HG02588 (cell line): ENCODE data around the gene COL6A2.

Experiments used
- ATAC-seq: cut with Tn5 transposase; IDR thresholded peaks from one replicate; pipeline ENCODE4 v1.9.1; 2021; ENCODE audit warnings: mild to moderate bottlenecking, moderate library complexity; ENCODE audit not compliant: unreplicated experiment

The COL6A2 gene

DNA sequence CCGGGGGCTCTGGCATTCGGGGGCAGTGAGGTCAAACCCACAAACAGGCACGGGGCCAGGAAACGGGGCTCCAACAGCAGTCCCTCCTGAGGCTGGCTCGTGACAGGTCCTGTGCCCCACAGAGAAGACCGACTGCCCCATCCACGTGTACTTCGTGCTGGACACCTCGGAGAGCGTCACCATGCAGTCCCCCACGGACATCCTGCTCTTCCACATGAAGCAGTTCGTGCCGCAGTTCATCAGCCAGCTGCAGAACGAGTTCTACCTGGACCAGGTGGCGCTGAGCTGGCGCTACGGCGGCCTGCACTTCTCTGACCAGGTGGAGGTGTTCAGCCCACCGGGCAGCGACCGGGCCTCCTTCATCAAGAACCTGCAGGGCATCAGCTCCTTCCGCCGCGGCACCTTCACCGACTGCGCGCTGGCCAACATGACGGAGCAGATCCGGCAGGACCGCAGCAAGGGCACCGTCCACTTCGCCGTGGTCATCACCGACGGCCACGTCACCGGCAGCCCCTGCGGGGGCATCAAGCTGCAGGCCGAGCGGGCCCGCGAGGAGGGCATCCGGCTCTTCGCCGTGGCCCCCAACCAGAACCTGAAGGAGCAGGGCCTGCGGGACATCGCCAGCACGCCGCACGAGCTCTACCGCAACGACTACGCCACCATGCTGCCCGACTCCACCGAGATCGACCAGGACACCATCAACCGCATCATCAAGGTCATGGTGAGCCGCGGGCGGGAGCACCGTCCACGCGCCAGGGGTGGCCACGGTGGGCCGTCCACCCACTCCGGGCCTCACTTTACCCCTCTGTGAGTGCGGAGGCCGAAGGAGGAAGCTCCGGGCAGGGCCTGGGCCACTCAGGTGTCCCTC, 14.2 kb downstream of the COL6A2 start:
- ATAC-seq: no peak

DNA sequence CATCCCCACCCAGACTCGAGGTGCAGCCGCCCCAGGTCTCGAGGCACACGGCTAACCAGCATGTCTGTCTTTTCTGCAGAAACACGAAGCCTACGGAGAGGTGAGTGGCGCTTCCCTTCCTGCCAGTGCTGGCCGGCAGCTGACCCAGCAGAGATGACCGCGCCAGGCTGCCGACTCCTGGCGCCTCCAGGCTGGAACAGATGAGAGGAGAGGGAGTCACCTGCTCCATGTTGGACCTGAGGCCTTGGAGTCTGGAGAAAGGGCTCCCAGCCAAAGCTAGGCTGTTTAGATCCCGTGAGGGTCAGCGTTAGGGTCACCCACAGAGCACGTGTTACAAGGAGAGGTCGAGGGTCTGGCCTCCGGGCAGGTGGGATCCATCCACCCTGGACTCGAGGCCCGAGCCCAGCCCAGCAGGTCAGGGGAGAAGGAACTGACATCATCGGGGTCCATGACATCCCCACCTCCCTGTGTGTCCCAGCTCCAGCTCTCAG, 14.9 kb downstream of the COL6A2 start:
- ATAC-seq: no peak

DNA sequence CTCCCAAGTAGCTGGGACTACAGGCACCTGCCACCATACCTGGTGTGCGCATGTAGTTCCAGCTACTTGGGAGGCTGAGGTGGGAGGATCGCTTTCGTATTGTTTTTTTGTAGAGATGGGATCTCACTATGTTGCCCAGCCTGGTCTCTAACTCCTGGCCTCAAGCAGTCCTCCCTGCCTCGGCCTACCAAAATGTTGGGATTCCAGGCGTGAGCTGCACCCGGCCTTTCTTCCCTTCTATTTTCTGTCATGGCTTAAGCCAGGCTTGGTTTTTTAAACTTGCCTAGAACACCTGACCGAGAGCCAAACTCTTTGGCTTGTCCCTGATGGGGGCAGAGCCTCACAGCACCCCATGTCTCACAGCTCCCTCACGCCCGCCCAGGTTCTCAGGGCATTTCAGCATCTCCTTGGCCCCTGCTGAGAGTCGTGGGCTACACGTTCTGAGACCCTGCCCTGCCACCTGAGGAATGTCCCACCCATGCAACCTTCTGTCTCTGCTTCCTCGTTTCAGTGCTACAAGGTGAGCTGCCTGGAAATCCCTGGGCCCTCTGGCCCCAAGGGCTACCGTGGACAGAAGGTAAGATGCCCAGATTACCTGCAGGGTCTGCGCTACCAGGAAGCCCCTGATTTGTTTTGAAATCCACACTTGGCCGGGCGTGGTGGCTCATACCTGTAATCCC, 15.7 kb downstream of the COL6A2 start:
- no peak for ATAC-seq

DNA sequence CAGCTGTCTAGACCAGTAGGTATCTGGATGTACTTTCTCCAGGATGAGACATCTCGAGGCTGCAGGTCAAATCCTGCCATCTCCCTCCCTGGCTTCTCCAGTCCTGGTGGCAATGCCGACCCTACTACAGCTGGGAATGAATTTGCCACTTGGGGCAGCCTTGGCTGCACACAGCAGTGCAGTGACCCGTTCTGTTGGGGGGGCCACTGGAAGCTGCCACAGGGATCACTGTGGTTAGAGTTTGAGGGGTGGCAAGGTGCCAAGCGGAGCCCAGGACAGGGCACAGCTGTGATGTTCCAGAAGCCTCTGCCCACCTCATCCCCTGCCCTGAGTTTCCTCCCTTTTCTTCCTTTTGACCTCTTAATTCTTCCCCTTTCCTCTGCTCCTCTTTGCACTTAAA, 17.1 kb downstream of the COL6A2 start:
- ATAC-seq: no peak

DNA sequence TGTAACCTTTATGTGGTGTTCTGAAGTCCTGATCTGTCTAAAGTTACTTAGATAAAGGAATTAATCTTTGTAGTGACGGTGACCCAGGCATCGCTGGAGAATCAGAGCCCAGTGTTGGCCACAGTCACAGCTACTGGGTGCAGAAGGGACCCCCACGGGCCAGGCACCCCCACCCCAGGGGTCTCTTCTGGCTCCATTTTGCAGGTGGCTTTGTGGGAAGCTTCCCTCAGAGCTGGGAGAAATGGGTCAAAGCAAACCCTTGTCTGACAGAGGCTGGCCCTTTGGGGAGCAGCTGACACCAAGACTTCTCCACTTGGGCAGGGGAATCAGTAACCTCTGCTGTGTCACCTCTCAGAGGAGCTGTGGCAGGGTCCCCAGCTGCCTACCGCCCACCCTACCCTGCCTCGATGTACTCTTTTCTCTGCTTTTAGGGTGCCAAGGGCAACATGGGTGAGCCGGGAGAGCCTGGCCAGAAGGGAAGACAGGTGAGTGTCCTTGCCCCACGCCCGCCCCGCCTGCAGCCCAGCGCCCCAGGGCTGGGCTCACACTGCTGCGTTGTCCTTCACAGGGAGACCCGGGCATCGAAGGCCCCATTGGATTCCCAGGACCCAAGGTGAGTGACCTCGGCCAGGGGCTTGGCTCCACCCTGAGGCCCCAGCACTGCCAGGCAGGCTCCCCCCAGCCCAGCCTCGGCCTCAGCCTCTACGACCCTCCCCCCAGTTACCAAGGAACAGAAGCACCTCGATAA, 17.7 kb downstream of the COL6A2 start:
- no peak for ATAC-seq

DNA sequence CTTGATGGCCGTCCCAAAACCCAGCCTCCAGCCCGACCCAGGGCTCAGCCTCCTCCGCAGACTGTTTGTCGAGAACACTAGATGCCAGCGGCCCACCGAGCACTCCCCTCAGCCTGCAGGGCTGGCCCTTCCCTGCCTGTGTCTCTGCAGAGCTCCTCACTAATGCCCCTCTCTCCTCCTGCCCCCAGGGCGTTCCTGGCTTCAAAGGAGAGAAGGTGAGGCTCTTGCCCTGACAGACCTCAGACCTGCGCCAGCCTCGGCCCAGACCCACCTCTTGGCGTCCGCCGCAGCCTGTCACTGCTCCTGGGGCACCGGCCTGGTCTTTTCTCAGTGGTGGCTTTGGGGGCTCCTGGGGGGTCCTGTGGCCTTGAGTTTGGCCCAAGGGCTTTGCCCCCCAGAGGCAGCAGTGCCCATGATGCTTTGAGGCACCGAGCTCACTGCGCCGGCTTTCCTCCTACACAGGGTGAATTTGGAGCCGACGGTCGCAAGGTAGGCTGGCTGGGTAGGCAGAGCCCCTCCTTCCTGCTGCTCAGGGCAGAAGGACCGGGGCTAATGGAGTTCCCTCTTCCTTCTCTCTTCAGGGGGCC, 18.4 kb downstream of the COL6A2 start:
- ATAC-seq: no peak

DNA sequence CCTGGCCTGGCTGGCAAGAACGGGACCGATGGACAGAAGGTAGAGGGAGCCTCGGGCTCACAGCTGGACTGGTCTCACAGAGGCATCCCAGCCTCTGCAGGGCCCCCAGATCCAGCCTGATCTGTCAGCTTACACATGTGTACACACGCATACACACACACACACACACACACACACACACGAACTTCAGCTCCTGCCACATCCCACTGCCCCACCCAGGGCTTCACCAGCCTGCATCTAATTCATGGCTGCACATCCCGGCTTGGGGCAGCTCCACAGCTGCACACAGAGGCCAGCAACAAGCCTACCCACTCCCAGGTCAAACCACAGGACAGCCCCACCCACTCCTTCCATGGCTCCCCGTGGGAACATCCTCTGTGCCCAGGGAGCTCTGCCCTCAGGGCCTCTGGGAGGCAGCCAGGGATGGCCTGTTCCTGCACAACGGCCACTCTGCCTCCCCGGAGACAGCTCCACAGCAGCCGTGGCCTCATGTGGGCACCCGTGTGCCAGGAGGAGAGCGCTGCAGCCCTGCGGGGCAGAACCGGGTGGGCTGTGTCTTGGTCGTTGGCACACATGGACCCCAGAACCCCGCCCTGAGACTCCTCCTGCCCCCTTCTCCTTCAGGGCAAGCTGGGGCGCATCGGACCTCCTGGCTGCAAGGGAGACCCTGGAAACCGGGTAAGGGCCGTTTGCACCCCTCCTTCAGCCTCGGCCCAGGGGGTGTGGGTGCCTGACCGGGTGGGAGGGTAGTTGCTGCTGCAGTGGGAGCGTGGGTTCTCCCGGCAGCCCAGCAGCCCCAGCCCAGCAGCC, 19.1 kb downstream of the COL6A2 start:
- no peak for ATAC-seq

DNA sequence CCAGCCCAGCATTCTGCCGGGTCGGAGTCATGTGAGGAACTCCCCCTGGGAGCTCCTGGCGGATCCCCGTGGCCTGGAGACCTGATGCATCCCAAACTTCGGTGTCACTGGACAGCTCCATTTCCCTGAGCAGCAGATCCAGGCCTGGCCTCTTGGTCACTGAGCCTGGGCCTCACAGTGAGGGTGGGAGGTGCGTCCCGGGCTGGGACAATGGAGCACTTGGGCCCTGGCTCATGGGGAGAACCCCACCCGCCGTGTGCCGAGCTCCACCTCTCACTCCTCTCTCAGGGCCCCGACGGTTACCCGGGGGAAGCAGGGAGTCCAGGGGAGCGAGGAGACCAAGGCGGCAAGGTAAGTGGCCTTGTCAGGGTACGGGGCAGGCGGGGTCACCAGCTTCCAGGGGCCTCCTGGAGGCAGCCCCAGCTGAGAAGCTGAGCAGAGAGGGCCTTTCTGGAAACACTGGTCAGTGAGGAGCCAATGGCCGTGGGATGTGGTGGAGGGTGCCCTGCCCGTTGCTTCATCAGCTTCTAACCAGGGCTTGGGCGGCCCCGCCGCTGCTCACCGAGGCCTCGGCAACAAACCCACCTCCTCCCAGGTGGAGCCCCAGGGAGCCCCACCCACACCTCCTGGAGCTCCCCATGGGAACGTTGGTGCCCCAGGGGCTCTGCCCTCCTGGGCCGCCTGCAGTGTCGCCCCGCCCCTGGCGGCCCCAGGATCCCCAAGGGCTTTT, 19.8 kb downstream of the COL6A2 start:
- ATAC-seq: no peak

DNA sequence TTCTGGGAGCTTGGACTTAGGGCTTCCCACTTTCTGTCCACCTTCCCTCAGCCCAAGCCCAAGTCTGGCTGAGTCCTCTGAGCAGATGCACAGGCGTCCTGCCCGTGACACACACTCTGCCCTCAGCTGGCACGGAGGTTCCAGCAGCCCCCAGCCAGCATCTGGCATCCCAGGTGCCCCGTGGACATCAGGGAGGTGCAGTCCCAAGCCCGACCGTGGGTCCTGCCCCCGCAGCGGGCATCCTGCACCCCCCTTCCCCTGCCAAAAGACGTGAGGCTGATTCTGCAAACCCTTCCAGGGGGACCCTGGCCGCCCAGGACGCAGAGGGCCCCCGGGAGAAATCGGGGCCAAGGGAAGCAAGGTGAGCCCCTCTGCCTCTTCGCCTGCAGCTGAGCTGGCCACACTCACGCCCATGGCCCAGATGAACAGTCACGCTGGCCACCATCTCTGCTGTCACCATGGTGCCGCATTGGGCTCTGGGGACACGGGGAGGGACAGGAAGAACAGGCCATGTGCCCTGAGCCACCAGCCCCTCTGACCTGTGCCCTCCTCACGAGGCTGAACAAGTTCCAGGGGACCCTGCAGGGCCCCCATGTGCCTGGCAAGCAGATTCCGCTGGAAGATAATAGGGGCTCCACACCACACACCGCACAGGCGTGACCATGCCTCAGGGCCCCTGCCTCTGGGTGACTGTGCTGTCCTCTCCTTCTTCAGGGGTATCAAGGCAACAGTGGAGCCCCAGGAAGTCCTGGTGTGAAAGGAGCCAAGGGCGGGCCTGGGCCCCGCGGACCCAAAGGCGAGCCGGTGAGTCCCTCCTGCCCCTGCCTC, 20.6 kb downstream of the COL6A2 start:
- ATAC-seq: no peak

DNA sequence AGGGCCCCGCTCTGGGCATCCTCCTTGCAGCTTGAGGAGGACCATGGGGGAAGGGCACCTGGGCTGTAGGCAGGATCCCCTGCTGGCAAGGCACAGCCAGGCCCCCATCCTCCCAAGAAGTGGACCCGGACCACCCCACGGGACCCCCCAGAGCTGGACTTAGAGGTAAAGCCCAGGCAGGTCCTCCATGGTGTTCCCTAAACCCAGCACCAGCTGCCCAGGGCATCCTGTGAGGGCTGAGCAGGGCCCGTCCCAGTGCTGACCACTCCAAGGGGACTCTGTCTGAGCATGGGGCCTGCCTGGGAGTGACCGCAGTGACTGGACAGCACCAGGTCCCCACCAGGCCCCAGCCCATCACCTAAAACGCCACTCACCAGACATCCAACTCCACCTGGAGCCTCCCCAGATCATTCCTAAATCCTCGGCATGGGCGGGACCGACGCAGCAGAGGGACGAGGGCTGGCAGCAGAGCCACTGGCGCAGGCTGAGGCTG, 21.3 kb downstream of the COL6A2 start:
- ATAC-seq: no peak

DNA sequence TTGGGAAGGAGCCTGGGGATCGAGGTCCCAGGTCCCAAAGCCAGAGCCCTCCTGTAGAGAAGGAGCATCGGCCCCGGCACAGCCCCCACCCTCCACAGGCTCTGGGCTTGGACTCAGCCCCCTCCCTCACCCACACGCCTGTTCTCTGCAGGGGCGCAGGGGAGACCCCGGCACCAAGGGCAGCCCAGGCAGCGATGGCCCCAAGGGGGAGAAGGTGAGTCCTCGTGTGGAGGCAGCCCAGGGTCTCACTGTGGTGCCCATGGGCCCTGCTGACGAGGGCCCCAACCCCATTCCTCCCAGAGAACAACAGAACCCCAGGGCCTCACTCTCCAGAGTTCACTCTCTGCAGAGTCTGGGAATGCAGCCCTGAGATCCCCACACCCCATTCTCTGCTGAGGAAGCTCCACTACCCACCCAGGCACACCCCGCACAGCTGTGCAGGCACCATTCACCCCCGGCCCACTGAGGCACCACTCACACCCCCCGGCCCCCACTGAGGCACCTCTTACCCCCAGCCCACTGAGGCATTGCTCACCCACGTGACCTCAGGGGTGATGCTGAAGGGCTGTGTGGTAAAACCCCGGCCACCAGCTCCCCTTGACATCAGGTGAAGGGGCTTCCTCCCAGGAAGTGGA, 21.8 kb downstream of the COL6A2 start:
- ATAC-seq: no peak

DNA sequence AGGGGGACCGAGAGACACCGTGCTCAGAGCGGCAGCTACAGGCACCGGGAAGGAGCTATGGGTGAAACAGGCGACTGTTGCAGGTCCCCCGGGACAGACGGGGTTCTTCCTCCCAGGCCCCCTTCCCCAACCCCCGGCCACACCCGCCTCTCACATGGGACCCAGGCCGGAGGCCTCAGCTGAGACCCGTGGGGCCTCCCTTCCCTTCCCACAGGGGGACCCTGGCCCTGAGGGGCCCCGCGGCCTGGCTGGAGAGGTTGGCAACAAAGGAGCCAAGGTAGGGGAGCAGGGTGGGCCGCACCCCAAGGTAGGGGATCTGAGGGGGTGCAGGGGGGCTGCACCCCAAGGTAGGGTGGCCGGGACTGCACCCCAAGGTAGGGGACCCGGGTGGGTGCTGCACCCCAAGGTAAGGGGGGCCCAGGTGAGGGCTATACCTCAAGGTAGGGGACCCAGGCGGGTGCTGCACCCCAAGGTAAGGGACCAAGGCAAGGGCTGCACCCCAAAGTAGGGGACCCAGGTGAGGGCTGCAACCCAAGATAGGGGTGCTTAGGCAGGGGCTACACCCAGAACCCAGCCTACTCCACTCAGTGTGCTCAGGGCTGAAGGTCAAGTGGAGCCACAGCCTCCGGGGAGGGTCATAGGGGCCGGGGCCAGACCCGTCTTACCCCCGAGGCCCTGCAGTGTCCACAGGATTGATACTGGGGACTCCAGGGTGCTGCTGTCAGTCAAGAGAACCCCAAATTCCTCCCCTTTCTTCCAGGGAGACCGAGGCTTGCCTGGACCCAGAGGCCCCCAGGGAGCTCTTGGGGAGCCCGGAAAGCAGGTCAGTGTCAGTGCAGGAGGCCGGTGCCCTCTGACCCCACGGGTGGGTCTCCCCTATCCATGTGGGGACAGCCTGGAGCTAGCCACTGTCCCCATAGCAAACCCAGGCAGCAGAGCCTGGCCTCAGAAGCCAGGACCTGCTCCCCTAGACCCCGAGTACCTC, 22.7 kb downstream of the COL6A2 start:
- no peak for ATAC-seq

DNA sequence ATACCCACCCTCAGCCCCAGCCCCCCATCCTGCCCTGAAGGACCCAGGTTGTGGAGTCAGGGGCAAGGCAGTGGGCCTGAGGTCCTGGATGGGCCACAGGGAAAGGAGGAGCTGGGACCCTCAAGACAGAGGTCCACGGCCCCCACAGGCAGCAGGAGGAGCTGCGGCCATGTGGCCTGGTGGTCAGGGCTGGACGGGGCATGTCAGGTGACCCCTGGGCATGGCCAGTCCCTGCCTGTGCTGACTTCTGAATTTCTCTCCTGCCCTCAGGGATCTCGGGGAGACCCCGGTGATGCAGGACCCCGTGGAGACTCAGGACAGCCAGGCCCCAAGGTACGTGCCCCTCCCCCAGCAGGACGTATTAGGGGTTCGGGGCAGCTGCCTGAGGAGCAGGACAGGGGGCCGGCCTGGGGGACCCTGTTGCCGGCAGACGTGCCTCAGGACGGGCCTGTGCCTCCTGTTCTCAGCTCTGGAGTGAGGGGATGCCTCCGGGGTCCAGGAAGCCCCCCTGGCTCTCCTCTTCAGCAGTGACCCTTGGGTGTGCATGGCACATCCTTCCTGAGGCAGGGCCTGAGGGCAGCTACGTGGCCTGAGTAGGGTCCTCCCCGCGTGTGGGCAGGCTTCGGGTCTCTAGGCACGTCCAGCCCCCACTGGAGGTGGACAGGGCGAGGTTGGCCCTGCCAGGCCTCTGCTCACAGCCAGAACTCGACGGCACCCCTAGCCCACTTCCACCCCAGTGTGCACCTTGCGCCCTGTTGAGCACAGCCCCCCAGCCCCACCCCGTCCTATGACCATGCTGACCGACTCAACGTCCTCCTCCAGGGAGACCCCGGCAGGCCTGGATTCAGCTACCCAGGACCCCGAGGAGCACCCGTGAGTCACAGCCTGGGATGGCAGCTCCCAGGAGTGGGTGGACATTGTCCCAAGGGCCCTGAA, 23.6 kb downstream of the COL6A2 start:
- ATAC-seq: no peak

DNA sequence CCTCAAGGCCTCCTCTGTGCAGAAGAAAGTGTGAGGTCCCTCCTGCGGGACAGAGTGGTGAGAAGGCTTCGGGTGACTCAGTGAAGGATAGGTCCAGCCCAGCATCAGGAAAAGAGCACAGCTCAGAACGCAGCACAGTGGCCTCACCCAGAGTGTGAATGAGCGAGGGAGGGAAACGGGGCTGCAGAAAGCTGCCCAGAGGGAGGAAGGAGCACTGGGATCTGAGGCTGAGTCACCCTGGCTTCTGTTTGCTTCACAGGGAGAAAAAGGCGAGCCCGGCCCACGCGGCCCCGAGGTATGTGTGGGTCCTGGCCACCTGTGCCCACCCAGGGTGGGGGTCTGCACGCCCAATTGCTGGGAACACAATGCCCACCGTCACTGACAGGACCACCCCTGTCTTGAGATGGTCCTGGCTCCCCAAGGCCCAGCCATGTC, 24.3 kb downstream of the COL6A2 start:
- no peak for ATAC-seq

DNA sequence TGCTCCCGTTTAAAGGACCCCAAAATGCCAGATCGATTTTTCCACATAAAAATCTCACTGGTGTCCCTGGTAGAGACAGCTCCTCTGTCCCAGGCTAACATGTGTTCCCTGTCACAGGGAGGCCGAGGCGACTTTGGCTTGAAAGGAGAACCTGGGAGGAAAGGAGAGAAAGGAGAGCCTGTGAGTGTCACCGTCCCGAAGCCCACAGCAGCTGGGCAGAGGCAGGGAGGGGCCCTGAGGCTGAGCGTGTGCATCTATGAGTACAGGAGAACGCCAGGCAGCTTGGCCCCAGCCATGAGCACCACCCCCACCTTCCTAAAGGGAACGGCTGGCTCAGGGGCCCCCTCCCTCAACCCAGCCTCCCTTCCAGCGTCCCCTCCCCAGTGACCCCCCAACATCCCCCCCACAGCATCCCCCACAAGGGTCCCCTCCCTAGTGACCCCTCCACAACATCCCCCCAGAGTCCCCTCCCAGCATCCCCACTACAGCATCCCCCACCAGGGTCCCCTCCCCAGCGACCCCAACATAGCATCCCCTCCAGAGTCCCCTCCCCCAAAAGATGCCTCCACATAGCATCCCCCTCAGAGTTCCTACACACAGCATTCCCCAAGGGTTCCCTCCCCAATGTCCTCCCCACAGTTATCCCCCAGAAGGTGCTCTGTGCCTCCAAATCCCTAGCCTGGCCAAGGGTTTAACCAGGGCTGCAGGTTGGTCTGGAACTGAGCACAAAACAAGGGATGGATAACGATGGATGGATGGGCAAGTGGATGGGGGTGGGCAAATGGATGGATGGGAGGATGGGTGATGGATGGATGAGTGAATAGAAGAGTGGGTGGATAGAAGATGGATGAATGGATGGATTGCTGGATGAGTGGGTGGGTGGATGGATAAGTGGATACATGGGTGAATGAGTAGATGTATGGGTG, 25.1 kb downstream of the COL6A2 start:
- ATAC-seq: no peak
